RWPE1 (cell line): ENCODE results near the gene TBRG1.

ENCODE experiments used
- CTCF ChIA-PET: fragments of 350-600 bp; sonication (Branson Sonifier 250); formaldehyde crosslinking; extraction: SDS; loops from one replicate; lab custom pipeline; 2021; lab: Yijun Ruan, JAX
- POLR2A ChIA-PET: fragments of 400-600 bp; formaldehyde crosslinking; extraction: SDS; loops from one replicate; lab custom pipeline; 2020; ENCODE audit warnings: antibody characterized with exemption; ENCODE audit not compliant: low non-redundant PET; lab: Yijun Ruan, JAX
- DNase-seq: peaks from one replicate; pipeline ENCODE4 v3.0.0; 2012; ENCODE audit warnings: low spot score
- H3K27ac ChIP-seq: fragments of 450-650 bp; 2 replicates; pipeline ENCODE4 v1.5.1; 2017
- CTCF ChIP-seq: fragments of 450-650 bp; conservative IDR thresholded peaks from 2 replicates; pipeline ENCODE4 v1.5.1; 2017; ENCODE audit warnings: low read depth, mild to moderate bottlenecking

The TBRG1 gene

GRCh38 chr11:124674168-124674517 lies 51.5 kb downstream of the TBRG1 start:
- no peak for DNase-seq
- H3K27ac ChIP-seq, result peak overlapping the region; percentile 80
- TF ChIP-seq CTCF, result no peak
- ChIA-PET CTCF (interaction anchor here (0.8 kb wide), 1 partner anchor 89 kb away, joined by 5 read pairs; no protein-coding TSS in a partner anchor), POLR2A (interaction anchor here (0.6 kb wide), 1 partner anchor 1203 kb away, joined by 3 read pairs; no protein-coding TSS in a partner anchor)

- H3K27ac ChIP-seq, result peak overlapping the region; percentile 80
- POLR2A ChIA-PET, result no interaction called here
Measured at GRCh38 chr11:124674571-124674970, 51.9 kb downstream of the TBRG1 start.

GRCh38 chr11:124676386-124676785 lies 53.7 kb downstream of the TBRG1 start:
- ChIA-PET CTCF (interaction anchor here (0.7 to 0.8 kb wide), 3 partner anchors 32 to 729 kb away, joined by 3 read pairs; no protein-coding TSS in a partner anchor), POLR2A (no interaction called here)
- DNase-seq, result no peak
- TF ChIP-seq CTCF, result no peak
- no peak overlapping the region for H3K27ac ChIP-seq

More at GRCh38 chr11:124674571-124674970, 51.9 kb downstream of the TBRG1 start:
- TF ChIP-seq CTCF, result no peak
- CTCF ChIA-PET, result no interaction called here
- DNase-seq, result no peak

GRCh38 chr11:124678416-124678815 lies 55.8 kb downstream of the TBRG1 start:
- CTCF ChIA-PET, result interaction anchor here (0.6 kb wide), 1 partner anchor 124 kb away, joined by 5 read pairs; no protein-coding TSS in a partner anchor
- no peak for DNase-seq
- TF ChIP-seq CTCF, result no peak
- H3K27ac ChIP-seq, result no peak overlapping the region
- POLR2A ChIA-PET, result no interaction called here

- ChIA-PET CTCF (no interaction called here), POLR2A (no interaction called here)
- no peak overlapping the region for H3K27ac ChIP-seq
- no peak for TF ChIP-seq CTCF
- no peak for DNase-seq
Measured at GRCh38 chr11:124681421-124681820, 58.8 kb downstream of the TBRG1 start.

- ChIA-PET POLR2A (no interaction called here), CTCF (interaction anchor here (0.6 kb wide), 1 partner anchor 64 kb away, joined by 4 read pairs; no protein-coding TSS in a partner anchor)
- no peak for TF ChIP-seq CTCF
- no peak for DNase-seq
- no peak overlapping the region for H3K27ac ChIP-seq
Measured at GRCh38 chr11:124682443-124682842, 59.8 kb downstream of the TBRG1 start.
